ENCODE results near the gene PCGF1.
A peak's percentile ranks its signal among the peaks of the same experiment; 100 is the strongest.

DNA sequence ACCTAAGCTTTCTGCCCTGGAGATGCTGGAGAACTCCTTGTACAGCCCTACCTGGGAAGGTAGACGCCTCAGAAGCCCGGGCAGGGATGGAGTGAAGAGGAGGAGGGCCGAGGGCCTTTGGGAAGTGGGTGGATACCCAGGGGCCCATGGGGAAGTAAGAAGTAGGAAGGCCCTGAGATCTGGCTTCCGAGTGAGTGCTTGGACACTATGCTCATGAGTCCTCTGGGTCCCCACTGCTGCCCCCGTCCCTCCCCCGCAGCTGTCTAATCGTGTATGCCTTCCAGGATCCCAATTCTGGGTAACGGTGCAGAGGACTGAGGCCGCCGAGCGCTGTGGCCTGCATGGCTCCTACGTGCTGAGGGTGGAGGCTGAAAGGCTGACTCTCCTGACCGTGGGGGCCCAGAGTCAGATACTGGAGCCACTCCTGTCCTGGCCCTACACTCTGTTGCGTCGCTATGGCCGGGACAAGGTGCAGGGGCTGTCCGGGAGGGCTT is 48.2 kb upstream of the PCGF1 start:
- TF ChIP-seq, protein P1, sequence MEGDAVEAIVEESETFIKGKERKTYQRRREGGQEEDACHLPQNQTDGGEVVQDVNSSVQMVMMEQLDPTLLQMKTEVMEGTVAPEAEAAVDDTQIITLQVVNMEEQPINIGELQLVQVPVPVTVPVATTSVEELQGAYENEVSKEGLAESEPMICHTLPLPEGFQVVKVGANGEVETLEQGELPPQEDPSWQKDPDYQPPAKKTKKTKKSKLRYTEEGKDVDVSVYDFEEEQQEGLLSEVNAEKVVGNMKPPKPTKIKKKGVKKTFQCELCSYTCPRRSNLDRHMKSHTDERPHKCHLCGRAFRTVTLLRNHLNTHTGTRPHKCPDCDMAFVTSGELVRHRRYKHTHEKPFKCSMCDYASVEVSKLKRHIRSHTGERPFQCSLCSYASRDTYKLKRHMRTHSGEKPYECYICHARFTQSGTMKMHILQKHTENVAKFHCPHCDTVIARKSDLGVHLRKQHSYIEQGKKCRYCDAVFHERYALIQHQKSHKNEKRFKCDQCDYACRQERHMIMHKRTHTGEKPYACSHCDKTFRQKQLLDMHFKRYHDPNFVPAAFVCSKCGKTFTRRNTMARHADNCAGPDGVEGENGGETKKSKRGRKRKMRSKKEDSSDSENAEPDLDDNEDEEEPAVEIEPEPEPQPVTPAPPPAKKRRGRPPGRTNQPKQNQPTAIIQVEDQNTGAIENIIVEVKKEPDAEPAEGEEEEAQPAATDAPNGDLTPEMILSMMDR (IDR thresholded peaks at IDR 0.05; ENCODE audit: insufficient read depth, low read length): no peak
- TF ChIP-seq POLR2AphosphoS5 (IDR thresholded peaks at IDR 0.05; ENCODE audit: low read depth): 0 out of 2 replicates have a peak, but pooled peaks have one; percentile 26

Measured in HL-60 (cell line).